ENCODE results near the gene CNTN4.

The CNTN4 gene

DNA sequence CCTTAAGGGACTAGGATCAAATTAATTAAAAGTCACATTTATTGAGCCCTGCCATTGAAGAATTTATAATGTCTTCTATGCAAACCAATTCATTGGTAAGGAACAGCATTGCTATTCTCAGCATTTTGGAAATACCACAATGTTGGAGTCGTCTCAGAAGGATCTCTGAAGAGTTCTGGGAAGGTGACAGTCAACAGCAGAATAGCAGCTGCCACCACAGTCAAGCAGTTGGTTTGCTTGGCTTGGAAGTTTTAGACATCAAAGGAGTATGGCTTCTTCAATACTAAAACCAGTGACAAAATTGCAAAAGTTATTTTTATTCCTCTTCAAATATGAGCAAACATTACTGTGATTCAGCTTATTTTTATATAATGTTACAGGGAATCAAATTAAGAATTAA is 167.9 kb downstream of the CNTN4 start:
- no peak for DNase-seq (ENCODE audit: low spot score)

DNA sequence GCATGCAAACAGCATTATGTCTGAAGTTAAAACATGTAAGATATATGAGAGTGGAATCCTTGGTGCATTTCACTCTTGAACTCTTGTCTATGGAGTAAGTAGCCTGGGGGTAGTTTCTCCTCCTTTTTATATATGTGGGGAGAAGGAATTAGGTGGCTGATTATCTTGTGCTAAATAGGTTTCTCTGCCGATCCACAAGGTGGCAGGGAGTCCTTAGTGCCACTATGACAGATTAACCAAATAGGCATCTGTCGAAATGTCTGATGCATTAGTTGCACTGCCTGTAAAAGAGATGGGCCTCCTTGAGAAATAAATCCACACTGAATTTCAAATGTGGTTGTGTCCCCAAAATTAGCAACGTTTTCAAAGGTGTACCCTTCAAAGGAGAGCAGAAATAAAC is 170.1 kb downstream of the CNTN4 start:
- no peak for DNase-seq (ENCODE audit: low spot score)

DNA sequence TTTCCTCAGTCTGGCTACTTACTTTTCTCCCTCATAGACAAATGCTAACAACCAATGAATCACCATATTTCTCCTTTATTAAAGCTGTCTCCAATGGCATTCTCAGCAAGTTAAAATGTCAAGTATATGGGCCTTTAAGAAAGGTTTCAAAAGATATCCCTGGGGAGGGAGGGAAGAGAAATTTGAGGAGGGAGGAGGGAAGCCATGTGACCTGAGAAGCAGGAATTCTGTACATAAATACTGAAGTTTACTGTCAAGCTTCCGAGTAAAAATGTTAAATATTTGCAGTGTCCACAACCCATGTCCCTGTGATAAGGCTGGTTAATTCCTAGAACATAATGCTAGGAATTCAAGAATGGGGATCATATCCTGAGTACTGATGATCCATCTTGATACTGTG is 175.9 kb downstream of the CNTN4 start:
- DNase-seq (ENCODE audit: low spot score), result no peak

DNA sequence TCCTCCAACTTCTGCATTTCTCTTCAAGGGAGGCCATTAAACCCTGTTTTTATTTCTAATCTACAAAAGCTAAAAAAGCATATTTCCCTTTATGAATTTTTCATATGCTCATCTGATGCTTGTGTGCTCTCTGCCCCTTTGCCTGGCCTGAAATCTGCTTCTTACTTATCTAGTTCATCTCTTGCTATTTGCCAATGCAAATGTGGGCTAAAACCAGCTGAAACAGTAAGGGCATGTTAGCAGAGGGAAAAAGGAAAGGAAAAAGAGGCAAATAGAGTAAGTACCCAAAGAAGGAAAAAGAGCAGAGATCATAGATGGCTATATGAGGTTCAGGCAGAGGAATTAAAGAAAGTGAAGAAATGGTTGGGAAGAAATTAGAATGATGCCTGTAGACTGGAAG is 185.2 kb downstream of the CNTN4 start:
- DNase-seq (ENCODE audit: low spot score), result no peak

DNA sequence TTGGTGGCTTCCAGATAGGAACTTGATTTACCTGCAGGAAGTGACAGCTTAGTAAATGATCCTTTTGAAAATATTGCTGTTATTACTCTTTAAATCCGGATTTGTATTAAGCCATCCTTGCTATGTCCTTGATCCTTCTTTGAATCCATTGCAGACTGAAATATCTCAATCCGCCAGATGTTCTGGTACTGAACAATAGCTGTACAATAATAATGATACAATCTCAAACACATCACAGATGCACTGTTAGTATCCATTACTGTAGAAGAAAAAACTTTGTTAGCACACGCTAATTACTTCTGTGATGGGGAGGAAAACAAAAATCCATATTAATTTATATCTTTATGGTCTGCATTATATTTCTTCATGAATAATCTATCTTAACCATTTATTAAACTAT is 202.3 kb downstream of the CNTN4 start:
- DNase-seq (ENCODE audit: low spot score), result no peak

DNA sequence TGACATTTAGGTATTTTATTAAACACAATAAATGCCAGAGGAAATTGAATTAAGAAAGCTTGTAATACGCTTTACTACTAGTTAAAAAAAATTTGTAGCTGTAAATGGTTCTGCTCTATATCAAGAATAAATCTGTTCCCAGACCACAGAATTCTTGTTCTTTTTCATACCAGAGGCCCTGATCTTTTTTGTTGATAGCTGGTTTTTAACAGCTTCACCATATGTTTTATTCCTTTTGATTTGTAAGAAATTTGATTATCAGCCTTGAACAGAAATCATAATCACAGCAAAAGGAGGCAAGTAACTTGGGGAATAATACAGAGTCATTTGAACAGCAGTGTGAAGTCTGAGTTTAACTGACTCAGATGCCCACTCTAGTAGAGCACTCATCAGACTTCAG is 202.7 kb downstream of the CNTN4 start:
- no peak for DNase-seq (ENCODE audit: low spot score)

DNA sequence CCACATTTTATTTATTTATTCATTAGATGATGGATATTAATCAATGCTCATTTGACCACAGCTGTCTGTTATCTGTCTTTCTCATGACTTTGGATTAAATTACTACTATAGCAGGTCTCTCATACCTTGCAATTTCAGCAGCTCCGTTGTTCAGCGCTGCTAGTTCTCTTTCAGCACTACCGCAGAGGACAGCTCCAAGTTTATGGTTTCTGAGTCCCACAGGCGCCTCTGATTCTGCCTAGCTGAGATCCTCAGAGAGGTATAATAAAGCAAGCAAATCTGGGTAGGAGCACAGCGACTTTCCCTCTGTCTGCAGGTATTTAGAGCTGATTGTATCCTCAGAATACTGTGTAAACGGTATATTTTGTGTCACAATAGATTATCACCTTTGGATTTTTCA is 204.9 kb downstream of the CNTN4 start:
- DNase-seq (ENCODE audit: low spot score), result peak; percentile 2

DNA sequence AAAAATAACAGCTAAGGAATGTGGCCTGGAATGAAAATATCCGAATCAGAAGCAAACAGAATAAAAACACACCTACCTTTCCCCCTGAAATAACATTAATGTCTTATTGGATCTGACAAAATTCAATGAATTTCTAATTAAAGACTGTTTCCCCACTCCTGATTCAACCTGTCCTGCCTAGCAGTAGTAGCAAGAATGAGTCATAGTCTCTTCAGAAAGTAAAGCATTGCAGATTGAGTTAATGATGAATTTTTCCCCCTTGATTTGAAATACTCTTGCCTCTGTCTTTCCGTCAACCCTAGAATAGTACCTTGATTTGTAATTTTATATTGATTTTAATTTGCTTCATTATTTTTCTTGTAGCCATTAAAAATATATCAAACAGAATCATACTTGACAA is 212.4 kb downstream of the CNTN4 start:
- no peak for DNase-seq (ENCODE audit: low spot score)

DNA sequence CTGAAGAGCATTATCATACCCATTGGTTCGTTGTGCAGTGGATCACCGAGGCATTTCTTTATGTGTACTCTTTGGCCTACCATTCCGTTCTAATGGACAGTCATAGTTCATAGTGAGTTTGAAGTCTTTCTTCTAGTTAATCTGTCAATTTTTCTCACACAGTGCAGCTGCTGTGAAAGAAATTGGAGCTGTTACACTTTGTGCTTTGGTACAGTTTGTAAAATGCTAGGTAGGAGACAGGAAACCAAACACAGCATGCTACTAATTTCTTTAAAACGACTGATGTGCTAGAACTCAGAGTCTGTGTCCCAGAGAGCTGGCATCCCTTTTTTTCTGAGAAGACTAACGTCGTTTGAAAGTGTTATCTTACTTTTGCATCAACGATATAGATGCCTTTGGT is 218.9 kb downstream of the CNTN4 start:
- DNase-seq (ENCODE audit: low spot score), result no peak

DNA sequence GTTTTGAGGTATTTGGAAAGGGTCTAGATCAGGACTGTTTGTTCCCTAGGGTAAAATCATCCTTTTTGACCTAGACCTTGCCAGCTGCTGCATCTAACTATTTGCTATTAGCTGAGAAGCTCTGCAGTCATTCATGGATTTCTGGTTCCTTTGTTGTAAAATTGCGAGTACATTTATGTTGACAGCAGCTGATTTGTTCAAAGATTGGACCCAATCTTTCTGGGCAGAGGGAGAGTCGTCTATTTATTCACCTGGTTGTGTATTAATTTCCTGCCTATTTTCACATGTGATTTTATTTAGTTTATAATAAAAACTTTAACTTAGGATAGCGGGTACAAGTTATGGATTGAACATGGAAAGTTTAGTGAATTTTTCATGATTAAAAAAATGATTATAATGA is 236.3 kb downstream of the CNTN4 start:
- no peak for DNase-seq (ENCODE audit: low spot score)

DNA sequence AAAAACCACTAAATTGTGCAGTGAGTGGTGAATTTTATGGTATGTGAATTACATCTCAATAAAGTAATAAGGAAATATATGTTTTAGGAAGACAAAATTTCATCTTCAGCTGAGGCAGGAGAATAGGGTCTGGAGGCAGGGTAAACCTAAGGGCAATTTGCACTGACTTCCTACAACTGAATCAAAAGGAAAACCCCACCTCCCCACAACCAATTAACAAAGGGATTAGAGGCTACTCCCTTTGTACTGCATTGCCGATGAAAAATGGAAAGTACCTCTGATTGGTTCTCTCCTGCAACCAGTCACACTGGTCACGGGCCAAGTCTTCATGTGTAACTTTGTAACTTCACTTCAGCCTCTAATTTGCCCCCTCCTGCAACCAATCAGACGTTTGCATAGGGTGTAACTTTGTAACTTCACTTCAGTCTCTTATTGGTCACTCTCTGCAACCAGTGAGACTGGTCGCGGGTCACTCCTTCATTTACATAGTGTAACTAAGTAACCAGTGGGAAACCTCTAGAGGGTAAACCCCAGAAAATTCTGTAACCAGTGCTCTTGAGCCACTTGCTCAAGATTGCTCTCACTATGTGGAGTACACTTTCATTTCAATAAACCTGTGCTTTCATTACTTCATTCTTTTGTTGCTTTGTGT is 244.5 kb downstream of the CNTN4 start:
- no peak for DNase-seq (ENCODE audit: low spot score)

DNA sequence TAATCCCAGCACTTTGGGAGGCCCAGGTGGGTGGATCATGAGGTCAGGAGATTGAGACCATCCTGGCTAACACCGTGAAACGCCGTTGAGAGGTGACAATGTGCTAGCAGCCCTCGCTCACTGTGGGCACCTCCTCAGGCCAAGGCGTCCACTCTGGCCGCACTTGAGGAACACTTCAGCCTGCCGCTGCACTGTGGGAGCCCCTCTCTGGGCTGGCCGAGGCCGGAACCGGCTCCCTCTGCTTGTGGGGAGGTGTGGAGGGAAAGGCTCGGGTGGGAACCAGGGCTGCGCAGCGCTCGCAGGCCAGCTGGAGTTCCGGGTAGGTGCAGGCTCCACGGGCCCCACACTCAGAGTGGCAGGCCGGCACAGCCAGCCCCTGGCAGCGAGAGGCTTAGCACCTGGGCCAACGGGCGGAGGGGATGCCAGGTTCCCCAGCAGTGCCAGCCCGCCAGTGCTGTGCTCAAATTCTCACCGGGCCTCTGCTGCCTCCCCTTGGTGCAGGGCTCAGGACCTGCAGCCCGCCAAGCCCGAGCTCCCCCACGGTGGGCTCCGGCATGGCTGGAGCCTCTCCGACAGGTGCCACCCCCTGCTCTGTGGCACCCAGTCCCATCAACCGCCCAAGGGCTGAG is 253.6 kb downstream of the CNTN4 start:
- no peak for DNase-seq (ENCODE audit: low spot score)

DNA sequence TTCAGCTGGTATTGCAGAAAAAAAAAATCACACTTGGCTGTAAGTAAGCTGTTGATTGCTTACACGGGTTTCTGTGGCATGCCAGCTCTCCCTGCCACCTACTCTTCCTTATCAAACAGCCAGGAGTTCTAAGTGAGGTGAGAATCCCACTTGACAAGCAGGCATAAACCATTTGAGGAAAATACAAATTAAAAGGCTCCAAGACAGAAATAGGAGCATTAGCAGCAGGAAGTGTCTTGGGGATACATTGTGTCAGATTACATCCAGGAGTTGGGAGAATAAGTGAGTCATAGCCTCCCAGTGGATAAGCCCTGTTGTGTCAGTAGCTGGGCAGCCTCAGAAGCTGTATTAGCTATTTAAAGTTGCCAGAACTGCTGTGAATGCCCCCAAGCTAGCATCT is 256.0 kb downstream of the CNTN4 start:
- DNase-seq (ENCODE audit: low spot score), result peak; percentile 1

DNA sequence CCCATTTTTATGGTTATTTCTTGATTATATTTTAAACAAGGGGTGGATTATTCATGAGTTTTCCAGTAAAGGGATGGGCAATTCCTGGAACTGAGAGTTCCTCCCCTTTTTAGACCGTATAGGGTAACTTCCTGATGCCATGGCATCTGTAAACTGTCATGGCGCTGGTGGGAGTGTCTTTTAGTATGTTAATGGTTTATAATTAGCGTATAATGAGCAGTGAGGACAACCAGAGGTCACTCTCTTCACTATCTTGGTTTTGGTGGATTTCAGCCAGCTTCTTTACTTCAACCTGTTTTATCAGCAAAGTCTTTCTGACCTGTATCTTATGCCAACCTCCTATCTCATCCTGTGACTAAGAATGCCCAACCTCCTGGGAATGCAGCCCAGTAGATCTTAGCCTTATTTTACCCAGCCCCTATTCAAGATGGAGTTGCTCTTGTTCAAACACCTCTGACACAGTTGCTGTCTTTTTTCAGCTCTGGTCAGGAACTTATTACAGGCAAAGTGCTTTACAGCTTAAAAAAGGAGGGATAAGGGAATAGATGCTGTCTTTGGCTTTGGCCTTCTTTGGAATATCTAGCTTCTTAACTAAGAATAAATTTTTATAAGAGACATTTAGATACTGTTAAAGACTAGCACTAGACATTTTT is 257.8 kb downstream of the CNTN4 start:
- no peak for DNase-seq (ENCODE audit: low spot score)

DNA sequence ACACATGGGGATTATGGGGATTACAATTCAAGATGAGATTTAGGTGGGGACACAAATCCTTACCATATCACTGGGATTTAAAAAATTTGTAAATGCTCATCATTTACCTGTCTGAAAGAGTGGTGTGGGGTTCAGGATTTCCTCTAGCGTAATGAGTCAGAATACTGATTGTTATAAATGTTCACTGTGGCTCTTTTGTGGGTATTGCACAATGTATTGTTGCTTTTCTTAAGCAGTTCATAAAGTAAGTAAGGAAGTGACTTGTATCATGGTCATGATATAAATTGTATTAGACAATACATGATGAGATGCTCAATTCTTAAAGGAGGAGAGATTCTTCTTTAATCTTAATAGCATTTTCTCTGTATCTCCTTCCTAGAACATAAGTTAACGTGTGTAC is 262.1 kb downstream of the CNTN4 start:
- no peak for DNase-seq (ENCODE audit: low spot score)

DNA sequence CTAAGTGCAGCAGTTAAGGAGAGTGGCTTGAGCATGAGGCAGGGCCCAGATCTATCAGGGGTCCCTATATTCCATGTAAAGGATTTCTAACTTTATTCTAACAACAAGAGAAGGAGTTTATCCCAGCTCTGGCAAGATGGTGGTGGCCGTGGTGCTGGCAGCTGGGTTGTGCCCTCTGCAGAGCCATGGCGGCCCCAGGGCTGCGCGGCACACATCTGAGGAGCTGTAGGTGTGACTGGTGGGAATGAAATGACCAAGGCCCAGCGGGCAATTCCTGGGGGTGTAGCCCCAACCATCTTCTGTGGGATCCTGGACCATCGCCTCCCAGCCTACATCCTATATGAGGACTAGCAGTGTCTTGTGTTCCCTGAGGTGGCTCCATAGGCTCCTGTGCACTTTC is 263.5 kb downstream of the CNTN4 start:
- no peak for DNase-seq (ENCODE audit: low spot score)

DNA sequence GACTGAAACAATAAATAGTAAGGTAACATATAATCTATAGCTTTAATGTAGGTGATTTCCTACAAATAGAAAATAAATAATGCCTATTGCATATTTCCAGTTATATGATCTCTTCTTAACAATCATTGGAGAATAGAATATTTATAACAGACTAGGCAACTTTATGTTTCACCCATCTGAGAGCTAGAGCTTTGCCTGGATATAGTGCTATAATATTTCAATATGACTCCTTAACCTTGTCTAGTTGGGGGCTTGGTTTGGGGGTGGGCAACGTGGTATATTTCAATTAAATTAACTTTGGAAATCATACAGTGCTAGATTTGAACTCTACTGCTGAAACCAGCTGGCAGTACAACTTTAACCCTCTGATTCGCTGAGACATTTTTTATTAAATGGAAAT is 265.2 kb downstream of the CNTN4 start:
- no peak for DNase-seq (ENCODE audit: low spot score)

DNA sequence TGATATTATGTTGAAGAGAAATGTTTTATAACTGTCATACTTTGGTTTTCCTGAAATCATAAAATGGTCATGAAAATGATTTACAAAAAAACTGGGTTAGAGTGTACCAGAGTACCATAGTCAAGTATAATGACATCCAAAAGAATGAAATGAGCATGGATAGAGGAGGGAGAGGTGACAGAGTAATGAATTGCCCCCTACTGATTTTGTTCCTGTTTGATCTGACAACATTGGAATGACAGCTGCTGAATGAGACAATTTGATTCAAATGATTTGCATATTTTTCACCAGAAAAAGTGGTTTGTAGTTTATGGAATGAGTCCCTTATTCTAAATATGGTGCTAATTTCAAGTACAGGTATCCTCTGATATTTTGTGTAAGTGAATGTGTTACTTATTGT is 271.7 kb downstream of the CNTN4 start:
- DNase-seq (ENCODE audit: low spot score), result no peak

DNA sequence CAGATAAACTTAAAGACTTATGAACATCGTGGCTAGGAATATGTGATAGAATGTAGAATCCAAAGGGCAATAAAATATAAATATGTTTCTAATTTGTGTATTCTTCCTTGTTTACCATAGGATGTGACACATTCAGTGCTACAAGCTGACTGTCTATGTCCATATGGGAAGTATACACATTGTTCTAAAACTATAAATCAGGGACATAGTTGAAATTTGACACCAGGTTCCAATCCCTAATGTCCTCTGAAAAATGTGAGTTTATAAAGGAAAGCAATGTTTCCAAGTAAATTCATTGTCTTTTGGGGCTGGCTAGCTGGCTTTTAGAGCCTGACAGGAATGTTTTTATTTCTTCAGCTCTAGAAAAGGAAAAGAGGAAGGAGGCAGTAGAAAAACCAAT is 273.6 kb downstream of the CNTN4 start:
- no peak for DNase-seq (ENCODE audit: low spot score)

DNA sequence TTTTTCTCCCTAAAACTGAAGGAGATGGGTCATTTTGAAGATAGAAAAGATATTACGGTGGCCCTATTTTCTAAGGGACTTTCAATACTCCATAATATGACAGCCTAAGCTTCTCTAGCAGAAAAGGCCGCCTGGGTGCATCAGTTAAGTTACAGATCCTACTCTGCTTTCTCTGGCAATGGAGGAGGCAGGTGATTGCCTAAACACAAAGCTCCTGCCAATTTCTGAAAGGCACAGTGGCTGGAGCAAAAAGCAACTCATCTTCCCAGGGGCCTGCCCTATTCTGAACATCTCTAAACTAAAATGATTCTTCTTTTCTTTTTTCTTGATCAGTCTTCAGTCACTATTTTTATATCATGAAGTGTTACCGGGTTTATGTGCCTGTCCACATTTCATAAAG is 276.7 kb downstream of the CNTN4 start:
- DNase-seq (ENCODE audit: low spot score), result no peak

DNA sequence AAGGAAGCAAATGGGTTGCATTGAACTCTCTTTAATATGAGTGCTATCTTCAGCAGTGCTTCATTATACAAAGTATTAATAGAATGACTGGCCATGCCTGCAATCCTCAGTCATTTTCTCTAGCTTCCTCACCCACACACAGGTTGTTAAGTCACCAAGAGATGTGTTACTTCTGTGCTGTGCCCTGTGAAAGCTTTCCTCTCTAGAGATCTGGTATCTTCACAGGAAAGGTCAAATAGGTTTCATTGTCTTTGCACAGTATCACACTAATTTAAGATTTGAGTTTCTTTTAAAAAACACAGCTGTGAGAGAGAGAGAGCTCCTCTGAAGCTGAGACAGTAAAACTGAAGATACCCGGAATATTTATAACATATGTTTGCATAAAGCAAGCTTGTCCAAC is 278.6 kb downstream of the CNTN4 start:
- no peak for DNase-seq (ENCODE audit: low spot score)

DNA sequence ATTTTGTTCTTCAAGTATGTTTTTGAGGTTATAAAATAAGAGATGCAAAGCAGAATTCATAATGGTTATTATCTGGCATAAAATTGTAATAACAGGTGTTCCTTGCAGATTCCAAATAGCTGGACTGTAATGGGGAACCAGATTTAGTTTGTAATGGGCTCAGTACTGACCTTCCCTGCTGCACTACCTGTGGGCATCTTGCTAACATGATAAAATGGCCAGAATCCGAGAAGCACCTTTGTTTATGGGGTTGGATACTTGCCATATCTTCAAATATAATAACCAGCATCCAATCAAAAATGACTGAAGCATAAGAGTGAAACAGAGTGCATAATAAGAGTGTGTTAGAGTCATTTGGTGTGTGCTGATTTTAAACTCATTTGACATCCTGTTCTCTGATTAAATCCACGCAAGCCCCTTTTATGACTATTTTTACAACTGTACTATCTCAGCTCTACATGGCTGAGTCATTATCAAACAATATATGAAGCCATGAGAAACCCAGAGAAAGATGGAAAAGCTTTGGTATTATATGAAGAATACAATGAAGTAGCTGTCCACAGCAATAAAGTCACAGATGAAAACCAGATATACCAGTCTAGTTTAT is 292.4 kb downstream of the CNTN4 start:
- no peak for DNase-seq (ENCODE audit: low spot score)

DNA sequence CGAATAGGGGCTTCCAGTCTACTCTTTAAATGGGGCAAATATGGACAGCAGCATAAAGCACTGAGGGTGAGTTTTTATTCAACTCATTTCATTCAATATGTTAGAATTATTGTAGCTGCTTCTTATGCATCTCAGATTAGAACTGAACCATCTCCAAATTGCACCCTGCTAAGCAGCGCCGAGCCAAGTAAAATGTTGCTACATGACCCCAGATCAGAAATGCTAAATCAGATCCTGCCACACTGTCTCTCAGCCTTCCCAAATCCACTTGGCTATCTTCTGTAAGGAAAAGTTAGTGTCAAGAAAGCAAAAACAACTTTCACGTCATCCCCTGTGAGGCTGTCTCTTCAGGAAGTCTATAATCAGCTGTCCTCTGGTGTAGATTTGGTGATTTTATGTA is 293.2 kb downstream of the CNTN4 start:
- DNase-seq (ENCODE audit: low spot score), result no peak
